ENCODE results near the gene SERP2.

GRCh38 chr13:44407379-44407778 lies 33.8 kb downstream of the SERP2 start:
- TF ChIP-seq, protein P1, sequence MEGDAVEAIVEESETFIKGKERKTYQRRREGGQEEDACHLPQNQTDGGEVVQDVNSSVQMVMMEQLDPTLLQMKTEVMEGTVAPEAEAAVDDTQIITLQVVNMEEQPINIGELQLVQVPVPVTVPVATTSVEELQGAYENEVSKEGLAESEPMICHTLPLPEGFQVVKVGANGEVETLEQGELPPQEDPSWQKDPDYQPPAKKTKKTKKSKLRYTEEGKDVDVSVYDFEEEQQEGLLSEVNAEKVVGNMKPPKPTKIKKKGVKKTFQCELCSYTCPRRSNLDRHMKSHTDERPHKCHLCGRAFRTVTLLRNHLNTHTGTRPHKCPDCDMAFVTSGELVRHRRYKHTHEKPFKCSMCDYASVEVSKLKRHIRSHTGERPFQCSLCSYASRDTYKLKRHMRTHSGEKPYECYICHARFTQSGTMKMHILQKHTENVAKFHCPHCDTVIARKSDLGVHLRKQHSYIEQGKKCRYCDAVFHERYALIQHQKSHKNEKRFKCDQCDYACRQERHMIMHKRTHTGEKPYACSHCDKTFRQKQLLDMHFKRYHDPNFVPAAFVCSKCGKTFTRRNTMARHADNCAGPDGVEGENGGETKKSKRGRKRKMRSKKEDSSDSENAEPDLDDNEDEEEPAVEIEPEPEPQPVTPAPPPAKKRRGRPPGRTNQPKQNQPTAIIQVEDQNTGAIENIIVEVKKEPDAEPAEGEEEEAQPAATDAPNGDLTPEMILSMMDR (IDR thresholded peaks at IDR 0.05) = no peak
- TF ChIP-seq POLR2A (IDR thresholded peaks at IDR 0.05) = no peak
